Spinal cord (tissue), 10 donors: Measurements from ENCODE around the gene UACA. TPM values are rescaled to one million over a fixed set of nuclear protein-coding genes. Genes with fewer than 3 reads are reported as not detected.
"Not testable (repeated sequence)": the region's sequence is repeated elsewhere in the genome, so short reads cannot be mapped to it uniquely, and the experiment has no call there.

Source experiments
- DNase-seq, 6 donors: peaks; one replicate each; pipeline versions ENCODE4 v3.0.0 to v3.0.0-alpha.2; 2013 to 2015; ENCODE audit warnings: low spot score in 6 of 6, low read depth in 4 of 6
- H3K27ac ChIP-seq: one replicate; pipeline ENCODE4 v1.5.1; 2013; ENCODE audit warnings: low read depth, low read length, control low read depth
- H3K27me3 ChIP-seq: one replicate; pipeline ENCODE4 v1.6.1; 2013; ENCODE audit warnings: low read length; ENCODE audit not compliant: control insufficient read depth, insufficient read depth
- H3K36me3 ChIP-seq: one replicate; pipeline ENCODE4 v1.6.1; 2013; ENCODE audit warnings: low read length; ENCODE audit not compliant: control insufficient read depth, insufficient read depth
- H3K4me1 ChIP-seq: one replicate; pipeline ENCODE4 v1.6.1; 2013; ENCODE audit warnings: low read length; ENCODE audit not compliant: control insufficient read depth, insufficient read depth
- H3K4me3 ChIP-seq: one replicate; pipeline ENCODE4 v1.5.1; 2013; ENCODE audit warnings: low read depth, low read length, control low read depth
- H3K9me3 ChIP-seq: one replicate; pipeline ENCODE4 v1.6.1; 2013; ENCODE audit warnings: low read length; ENCODE audit not compliant: control insufficient read depth, insufficient read depth
- WGBS: methylation state at CpG from one replicate; pipeline ENCODE4 v1.1.5; 2013; ENCODE audit warnings: missing lambda C conversion rate; ENCODE audit not compliant: insufficient coverage; 5-methylcytosine and 5-hydroxymethylcytosine counted together
- polyA plus RNA-seq, 2 donors: library from polyadenylated mRNA; unstranded; fragments of 120-200 nt; gene quantifications; one replicate each; pipeline ENCODE4 v1.2.1, GENCODE V29; 2013; ENCODE audit not compliant: insufficient read length in 2 of 2
- total RNA-seq, 2 donors: library from RNA; depleted of rRNA in 1 of 2; stranded (reverse); fragments of 120-200 nt in 1 of 2; fragments of >200 nt in 1 of 2; gene quantifications; one replicate each; pipeline versions ENCODE4 v1.2.3 to v1.2.4, GENCODE V29; 2013 to 2014
- donor health status: healthy.

The UACA gene
- total and polyA plus RNA-seq, 4 donors, result 50.8 to 188 (median 87.2) TPM

DNA sequence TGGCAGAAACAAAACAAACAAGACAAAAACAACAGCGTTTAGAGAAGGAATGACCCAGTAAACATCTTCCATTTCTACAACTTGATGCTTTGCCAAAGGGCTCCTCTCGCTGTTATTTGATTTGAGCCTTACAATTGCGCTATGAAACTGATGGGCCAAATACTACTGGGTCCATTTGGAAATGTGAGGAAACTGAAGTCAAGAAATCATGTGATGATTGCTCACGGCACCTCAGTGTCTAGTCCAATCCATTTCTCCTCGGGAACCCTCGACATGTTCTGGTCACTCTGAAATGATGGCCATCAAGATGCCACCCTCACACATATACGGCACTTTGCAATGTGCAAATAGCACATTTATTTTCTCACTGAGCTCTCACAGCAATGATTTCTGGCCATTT, 136.0 kb downstream of the UACA start:
- 68% methylated on average over 5 of the region's 7 CpGs for WGBS
- no peaks in the 10 kb centered on the region for H3K27me3 ChIP-seq
- H3K27ac ChIP-seq, result no peak overlapping the region
- no peaks in the 10 kb centered on the region for H3K36me3 ChIP-seq
- H3K4me3 ChIP-seq, result no peak overlapping the region
- H3K9me3 ChIP-seq, result no peaks in the 10 kb centered on the region
- H3K4me1 ChIP-seq, result peaks cover 8% of the 10 kb centered on the region
- peak in 1 of 6 donors; percentile 39 for DNase-seq

GRCh38 chr15:70625438-70625837, 137.9 kb downstream of the UACA start:
- Histone ChIP-seq H3K27ac (no peak overlapping the region), H3K9me3 (no peaks in the 10 kb centered on the region), H3K4me1 (peaks cover 8% of the 10 kb centered on the region), H3K4me3 (no peak overlapping the region), H3K27me3 (no peaks in the 10 kb centered on the region), H3K36me3 (no peaks in the 10 kb centered on the region)
- no CpG with 5 or more reads among the region's 3 CpGs for WGBS
- no peak for DNase-seq

DNA sequence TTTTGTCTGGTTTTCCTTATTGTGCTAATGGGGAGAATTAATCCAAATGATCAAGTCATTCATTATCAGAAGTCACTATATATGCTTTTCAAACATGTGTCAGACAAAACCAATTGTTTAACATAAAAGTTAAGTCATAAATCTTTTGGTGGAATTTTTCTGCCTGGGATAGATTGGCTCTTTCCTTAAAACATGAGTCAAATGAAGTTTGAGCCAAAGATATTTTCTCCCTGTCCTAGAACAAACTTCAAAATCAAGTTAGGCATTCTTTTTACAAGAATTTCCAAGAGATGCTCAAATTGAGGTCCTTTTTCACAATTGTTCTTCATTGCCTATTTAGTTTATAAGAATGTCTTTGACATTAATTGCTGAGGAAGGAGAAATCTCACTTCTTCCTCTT, 138.3 kb downstream of the UACA start:
- Histone ChIP-seq H3K4me3 (no peak overlapping the region), H3K27me3 (no peaks in the 10 kb centered on the region), H3K9me3 (no peaks in the 10 kb centered on the region), H3K36me3 (no peaks in the 10 kb centered on the region), H3K4me1 (peaks cover 8% of the 10 kb centered on the region), H3K27ac (no peak overlapping the region)
- no peak for DNase-seq

GRCh38 chr15:70618929-70619328, 144.4 kb downstream of the UACA start:
- Histone ChIP-seq H3K4me1 (no peaks in the 10 kb centered on the region), H3K36me3 (no peaks in the 10 kb centered on the region), H3K27ac (no peak overlapping the region), H3K27me3 (no peaks in the 10 kb centered on the region), H3K9me3 (no peaks in the 10 kb centered on the region), H3K4me3 (no peak overlapping the region)
- no CpG with 5 or more reads among the region's 3 CpGs for WGBS
- DNase-seq, result no peak

GRCh38 chr15:70617911-70618287, 145.5 kb downstream of the UACA start:
- DNase-seq, result no peak
- no peak overlapping the region for H3K4me3 ChIP-seq
- H3K27me3 ChIP-seq, result no peaks in the 10 kb centered on the region
- H3K27ac ChIP-seq, result no peak overlapping the region
- no peaks in the 10 kb centered on the region for H3K4me1 ChIP-seq
- 100% methylated on average over 3 of the region's 4 CpGs for WGBS
- no peaks in the 10 kb centered on the region for H3K36me3 ChIP-seq
- H3K9me3 ChIP-seq, result no peaks in the 10 kb centered on the region

- no peak for DNase-seq
- no peak overlapping the region for H3K27ac ChIP-seq
- H3K27me3 ChIP-seq, result no peaks in the 10 kb centered on the region
- 67% methylated on average over 1 of the region's 4 CpGs for WGBS
- no peak overlapping the region for H3K4me3 ChIP-seq
- H3K36me3 ChIP-seq, result no peaks in the 10 kb centered on the region
- no peaks in the 10 kb centered on the region for H3K4me1 ChIP-seq
- no peaks in the 10 kb centered on the region for H3K9me3 ChIP-seq
Observed at GRCh38 chr15:70617076-70617910, 146.1 kb downstream of the UACA start.

DNA sequence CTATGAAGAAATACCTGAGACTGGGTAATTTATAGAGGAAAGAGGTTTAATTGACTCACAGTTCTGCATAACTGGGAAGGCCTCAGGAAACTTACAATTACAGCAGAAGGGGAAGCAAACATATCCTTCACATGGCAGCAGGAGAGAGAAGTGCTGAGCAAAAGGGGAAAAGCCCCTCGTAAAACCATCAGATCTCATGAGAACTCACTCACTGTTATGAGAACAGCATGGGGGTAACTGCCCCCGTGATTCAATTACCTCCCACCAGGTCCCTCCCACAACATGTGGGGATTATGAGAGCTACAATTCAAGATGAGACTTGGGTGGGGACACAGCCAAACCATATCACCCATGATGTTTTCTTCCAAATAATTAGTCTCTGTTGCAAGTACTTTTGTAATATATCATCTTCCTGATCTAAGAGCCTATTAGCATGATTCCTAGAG, 147.0 kb downstream of the UACA start:
- no CpG with 5 or more reads among the region's 2 CpGs for WGBS
- H3K9me3 ChIP-seq, H3K4me3 ChIP-seq, H3K27ac ChIP-seq, H3K27me3 ChIP-seq, H3K36me3 ChIP-seq, DNase-seq, H3K4me1 ChIP-seq: not testable (repeated sequence)

DNA sequence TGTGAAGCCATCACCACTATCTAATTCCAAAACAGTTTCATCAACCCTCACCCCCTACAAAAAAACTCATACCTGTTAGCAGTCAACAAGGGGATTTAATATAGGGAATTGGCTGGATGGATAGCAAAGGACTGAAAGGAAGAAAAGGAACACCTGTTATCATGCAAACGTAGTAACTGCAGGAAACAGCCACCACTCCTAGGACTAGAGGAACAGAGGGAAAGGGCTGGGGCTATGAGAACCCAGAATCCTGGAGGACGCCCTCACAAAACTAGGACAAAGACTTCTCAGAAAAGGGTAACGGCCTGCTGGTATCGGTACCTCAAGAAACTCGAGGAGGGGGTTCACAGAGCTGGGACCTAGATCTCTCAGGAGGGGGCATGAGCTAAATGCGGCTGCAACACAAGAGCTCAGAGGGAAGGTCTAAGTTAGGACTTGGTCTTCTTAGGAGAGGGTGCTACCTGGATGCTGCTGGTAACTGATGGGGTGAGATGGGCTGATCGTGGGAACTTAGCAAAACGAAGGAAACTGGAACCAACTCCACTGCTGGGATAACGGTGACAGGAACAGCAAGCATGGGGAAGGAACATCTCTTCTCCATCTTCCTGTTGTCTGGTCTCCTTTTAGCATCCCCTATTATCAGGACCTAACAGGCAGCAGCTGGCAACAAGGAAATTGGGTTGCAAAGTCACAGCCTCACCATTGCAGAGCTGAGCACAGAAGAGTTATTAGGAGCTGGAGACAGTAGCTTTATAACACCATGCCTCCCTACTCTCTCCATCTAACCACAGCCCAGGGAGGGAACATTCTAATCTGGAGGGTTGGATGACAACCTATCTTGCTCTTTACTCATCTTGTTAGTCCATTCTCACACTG, 147.7 kb downstream of the UACA start:
- 88% methylated on average over 7 of the region's 9 CpGs for WGBS
- Histone ChIP-seq H3K27me3 (no peaks in the 10 kb centered on the region), H3K9me3 (no peaks in the 10 kb centered on the region), H3K4me1 (no peaks in the 10 kb centered on the region), H3K36me3 (no peaks in the 10 kb centered on the region), H3K4me3 (no peak overlapping the region), H3K27ac (no peak overlapping the region)
- DNase-seq, result no peak

DNA sequence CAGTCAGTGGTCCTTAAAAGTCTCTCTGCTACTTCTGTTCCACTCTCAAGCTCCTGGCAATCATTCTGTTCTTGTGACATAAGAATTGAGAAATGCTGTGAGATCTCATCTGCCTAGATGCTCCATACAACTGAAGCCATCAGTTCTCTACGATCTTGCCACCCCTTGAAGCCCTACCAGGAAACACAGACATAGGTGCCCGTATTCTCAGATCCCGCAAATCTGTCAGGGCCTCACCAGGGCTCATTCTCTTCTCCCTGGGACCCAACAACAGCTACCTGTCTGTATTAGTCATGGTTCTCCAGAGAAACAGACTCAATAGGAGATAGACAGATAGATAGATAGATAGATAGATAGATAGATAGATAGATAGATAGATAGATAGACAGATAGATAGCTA, 149.1 kb downstream of the UACA start:
- WGBS, result no CpG with 5 or more reads among the region's 3 CpGs
- no peak overlapping the region for H3K27ac ChIP-seq
- H3K4me1 ChIP-seq, result no peaks in the 10 kb centered on the region
- no peaks in the 10 kb centered on the region for H3K36me3 ChIP-seq
- no peaks in the 10 kb centered on the region for H3K9me3 ChIP-seq
- no peak overlapping the region for H3K4me3 ChIP-seq
- no peaks in the 10 kb centered on the region for H3K27me3 ChIP-seq
- no peak for DNase-seq
